ENCODE measurements around the gene RALGAPA2. TPM values are rescaled to one million over a fixed set of nuclear protein-coding genes. Genes with fewer than 3 reads are reported as not detected.

RALGAPA2 gene
- total and polyA plus RNA-seq, 2 of the 13 experiments (the other 11 are each of a cell fraction or from before 2014, with no cell fraction given) = 13.8 to 17.7 TPM

DNA sequence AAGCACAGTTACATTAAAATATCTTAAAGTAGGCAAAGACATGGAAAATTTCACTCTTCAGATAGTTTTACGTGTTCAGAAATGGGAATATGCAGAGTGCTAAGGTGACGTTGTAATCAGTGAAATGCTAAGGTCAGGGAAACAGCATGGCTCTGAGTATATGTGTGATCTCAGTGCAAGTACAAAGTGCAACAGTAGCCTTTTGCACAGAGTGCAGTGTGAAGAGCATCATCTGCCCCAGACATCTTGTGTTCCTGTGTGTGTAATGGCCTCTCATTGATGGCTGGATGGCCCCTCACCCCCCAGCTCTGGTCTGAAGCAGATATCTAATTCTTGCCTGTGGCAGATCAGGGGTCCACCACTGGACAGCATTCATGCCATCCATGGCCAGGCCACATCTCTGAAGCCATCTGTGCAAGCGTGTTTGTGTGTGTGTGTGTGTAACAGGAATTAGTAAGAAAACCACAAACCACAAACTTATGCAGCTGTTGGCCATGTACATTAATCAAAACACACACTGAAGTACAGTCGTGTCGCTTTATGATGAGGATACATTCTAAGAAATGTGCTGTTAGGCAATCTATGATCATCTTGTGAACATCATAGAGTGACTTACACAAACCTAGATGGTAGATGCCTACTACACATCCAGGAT is 165.1 kb downstream of the RALGAPA2 start:
- no peak overlapping the region for H2AFZ ChIP-seq (ENCODE audit: low read length)
- no peaks in the 10 kb centered on the region for H4K20me1 ChIP-seq (ENCODE audit: insufficient read depth, low read length)
- H3K36me3 ChIP-seq (replicated peaks in 1 of 2; ENCODE audit: control insufficient read depth in 1 of 2, insufficient read depth in 2 of 2, low read length in 2 of 2) = peaks cover 4% of the 10 kb centered on the region in 2 experiments; a peak in 3 of 5 replicates
- intact Hi-C loops (cut with micrococcal nuclease; ENCODE audit: unreplicated experiment) = no loop called here
- peak overlapping the region; percentile 15; the same call in 1 of the 2 replicates for H3K4me2 ChIP-seq (ENCODE audit: low read depth, low read length)
- 88% methylated on average over 5 of the region's 5 CpGs for WGBS (ENCODE audit: low lambda C conversion rate)
- DNase-seq (ENCODE audit: low spot score) = peak; percentile 70
- H3K9me3 ChIP-seq (ENCODE audit: low read length) = no peaks in the 10 kb centered on the region
- H3K9ac ChIP-seq (ENCODE audit: insufficient read depth, low read depth, low read length) = no peak overlapping the region
- BruUV-seq (replicated peaks) = no TSS peak
- CTCF ChIA-PET (ENCODE audit: low intra/inter-chr PET ratio, low total read pairs) = no interaction called here
- H3K4me1 ChIP-seq (ENCODE audit: insufficient read depth, low read length) = peaks cover 58% of the 10 kb centered on the region
- no peaks in the 10 kb centered on the region for H3K27me3 ChIP-seq (ENCODE audit: control insufficient read depth in 1 of 2, insufficient read depth in 2 of 2, low read length in 2 of 2)
- FAIRE-seq = peak; percentile 36
- H3K27ac ChIP-seq (ENCODE audit: extremely low read length, insufficient read depth, low read length) = peak overlapping the region; percentile 38
- peak; percentile 93 for ATAC-seq
- H3K79me2 ChIP-seq (ENCODE audit: insufficient read depth, low read length) = no peaks in the 10 kb centered on the region
- in situ Hi-C loops (cut with HindIII; ENCODE audit: extremely low pct_ligation_motif_present, low pct_unique_long_range_greater_than_20kb) = no loop called here
- POLR2A ChIA-PET = no interaction called here
- H3K4me3 ChIP-seq (replicated peaks in 1 of 3; ENCODE audit: insufficient read depth in 1 of 3, low read depth in 2 of 3, low read length in 3 of 3) = no peak overlapping the region
- no peak for TF ChIP-seq HNRNPLL (IDR thresholded peaks at IDR 0.05; ENCODE audit: low read depth, low read length, poor library complexity, severe bottlenecking)
- TF ChIP-seq ZNF841 (CRISPR knock-in tag; IDR thresholded peaks at IDR 0.05; ENCODE audit: borderline replicate concordance) = peak; percentile 37; the same call in 1 of the 2 replicates
- no peak for TF ChIP-seq NBN (conservative IDR thresholded peaks at IDR 0.05)
- peak; percentile 59 for TF ChIP-seq ZNF883 (CRISPR knock-in tag; IDR thresholded peaks at IDR 0.05; ENCODE audit: not compliant biosample characterization)
- peak; percentile 94 for TF ChIP-seq HNF4A (CRISPR knock-in tag; IDR thresholded peaks at IDR 0.05)
- TF ChIP-seq TEAD3 (CRISPR knock-in tag; optimal IDR thresholded peaks at IDR 0.05; ENCODE audit: borderline replicate concordance) = peak; percentile 62
- TF ChIP-seq PHF5A (CRISPR knock-in tag; IDR thresholded peaks at IDR 0.05; ENCODE audit: low read depth, unreplicated experiment) = peak; percentile 24
- no peak for TF ChIP-seq FIP1L1 (IDR thresholded peaks at IDR 0.05; ENCODE audit: borderline replicate concordance, insufficient read depth, low read depth, low read length)
- peak; percentile 77; the same call in 1 of the 2 replicates for TF ChIP-seq RXRB (CRISPR knock-in tag; IDR thresholded peaks at IDR 0.05; ENCODE audit: borderline replicate concordance)
- peak; percentile 21; the same call in 1 of the 2 replicates for TF ChIP-seq NCOR1 (IDR thresholded peaks at IDR 0.05; ENCODE audit: borderline replicate concordance, low read length)
- TF ChIP-seq ZNF205 (CRISPR knock-in tag; IDR thresholded peaks at IDR 0.05) = 0 out of 2 replicates have a peak, but pooled peaks have one; percentile 49
- TF ChIP-seq ZNF547 (CRISPR knock-in tag; IDR thresholded peaks at IDR 0.05) = 0 out of 2 replicates have a peak, but pooled peaks have one; percentile 55
- TF ChIP-seq SCMH1 (CRISPR knock-in tag; IDR thresholded peaks at IDR 0.05; ENCODE audit: borderline replicate concordance) = no peak
- TF ChIP-seq, protein P1, sequence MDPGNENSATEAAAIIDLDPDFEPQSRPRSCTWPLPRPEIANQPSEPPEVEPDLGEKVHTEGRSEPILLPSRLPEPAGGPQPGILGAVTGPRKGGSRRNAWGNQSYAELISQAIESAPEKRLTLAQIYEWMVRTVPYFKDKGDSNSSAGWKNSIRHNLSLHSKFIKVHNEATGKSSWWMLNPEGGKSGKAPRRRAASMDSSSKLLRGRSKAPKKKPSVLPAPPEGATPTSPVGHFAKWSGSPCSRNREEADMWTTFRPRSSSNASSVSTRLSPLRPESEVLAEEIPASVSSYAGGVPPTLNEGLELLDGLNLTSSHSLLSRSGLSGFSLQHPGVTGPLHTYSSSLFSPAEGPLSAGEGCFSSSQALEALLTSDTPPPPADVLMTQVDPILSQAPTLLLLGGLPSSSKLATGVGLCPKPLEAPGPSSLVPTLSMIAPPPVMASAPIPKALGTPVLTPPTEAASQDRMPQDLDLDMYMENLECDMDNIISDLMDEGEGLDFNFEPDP (CRISPR knock-in tag; conservative IDR thresholded peaks at IDR 0.05) = 0 out of 2 replicates have a peak, but pooled peaks have one; percentile 61
- peak; percentile 81 for TF ChIP-seq ZBTB38 (CRISPR knock-in tag; IDR thresholded peaks at IDR 0.05)
- peak; percentile 70 for TF ChIP-seq ZMYM4 (CRISPR knock-in tag; IDR thresholded peaks at IDR 0.05)
- TF ChIP-seq, protein P2, sequence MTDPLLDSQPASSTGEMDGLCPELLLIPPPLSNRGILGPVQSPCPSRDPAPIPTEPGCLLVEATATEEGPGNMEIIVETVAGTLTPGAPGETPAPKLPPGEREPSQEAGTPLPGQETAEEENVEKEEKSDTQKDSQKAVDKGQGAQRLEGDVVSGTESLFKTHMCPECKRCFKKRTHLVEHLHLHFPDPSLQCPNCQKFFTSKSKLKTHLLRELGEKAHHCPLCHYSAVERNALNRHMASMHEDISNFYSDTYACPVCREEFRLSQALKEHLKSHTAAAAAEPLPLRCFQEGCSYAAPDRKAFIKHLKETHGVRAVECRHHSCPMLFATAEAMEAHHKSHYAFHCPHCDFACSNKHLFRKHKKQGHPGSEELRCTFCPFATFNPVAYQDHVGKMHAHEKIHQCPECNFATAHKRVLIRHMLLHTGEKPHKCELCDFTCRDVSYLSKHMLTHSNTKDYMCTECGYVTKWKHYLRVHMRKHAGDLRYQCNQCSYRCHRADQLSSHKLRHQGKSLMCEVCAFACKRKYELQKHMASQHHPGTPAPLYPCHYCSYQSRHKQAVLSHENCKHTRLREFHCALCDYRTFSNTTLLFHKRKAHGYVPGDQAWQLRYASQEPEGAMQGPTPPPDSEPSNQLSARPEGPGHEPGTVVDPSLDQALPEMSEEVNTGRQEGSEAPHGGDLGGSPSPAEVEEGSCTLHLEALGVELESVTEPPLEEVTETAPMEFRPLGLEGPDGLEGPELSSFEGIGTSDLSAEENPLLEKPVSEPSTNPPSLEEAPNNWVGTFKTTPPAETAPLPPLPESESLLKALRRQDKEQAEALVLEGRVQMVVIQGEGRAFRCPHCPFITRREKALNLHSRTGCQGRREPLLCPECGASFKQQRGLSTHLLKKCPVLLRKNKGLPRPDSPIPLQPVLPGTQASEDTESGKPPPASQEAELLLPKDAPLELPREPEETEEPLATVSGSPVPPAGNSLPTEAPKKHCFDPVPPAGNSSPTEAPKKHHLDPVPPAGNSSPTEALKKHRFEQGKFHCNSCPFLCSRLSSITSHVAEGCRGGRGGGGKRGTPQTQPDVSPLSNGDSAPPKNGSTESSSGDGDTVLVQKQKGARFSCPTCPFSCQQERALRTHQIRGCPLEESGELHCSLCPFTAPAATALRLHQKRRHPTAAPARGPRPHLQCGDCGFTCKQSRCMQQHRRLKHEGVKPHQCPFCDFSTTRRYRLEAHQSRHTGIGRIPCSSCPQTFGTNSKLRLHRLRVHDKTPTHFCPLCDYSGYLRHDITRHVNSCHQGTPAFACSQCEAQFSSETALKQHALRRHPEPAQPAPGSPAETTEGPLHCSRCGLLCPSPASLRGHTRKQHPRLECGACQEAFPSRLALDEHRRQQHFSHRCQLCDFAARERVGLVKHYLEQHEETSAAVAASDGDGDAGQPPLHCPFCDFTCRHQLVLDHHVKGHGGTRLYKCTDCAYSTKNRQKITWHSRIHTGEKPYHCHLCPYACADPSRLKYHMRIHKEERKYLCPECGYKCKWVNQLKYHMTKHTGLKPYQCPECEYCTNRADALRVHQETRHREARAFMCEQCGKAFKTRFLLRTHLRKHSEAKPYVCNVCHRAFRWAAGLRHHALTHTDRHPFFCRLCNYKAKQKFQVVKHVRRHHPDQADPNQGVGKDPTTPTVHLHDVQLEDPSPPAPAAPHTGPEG (CRISPR knock-in tag; IDR thresholded peaks at IDR 0.05) = no peak

Data from HepG2 (cell line).